ENCODE data around the gene RMND5A.

Gene RMND5A

DNA sequence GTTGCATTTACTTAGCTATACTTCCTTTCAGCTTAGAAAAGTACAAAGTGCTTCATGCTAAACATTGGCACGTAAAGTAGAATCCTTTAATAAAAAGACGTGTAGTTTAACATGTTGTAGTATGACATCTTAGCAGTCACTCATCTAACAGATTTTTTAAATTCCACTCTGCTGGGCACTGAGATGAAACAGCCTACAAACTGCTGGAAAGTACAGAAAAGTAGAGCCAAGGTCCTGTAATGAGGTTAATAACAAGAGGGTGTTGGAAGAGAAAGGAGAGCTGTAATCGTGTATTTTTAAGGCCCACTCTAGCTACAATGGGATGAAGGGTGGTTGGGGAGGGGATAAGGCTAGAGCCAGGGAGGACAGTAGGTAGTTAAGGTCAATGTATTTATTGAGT, 59.9 kb downstream of the RMND5A start:
- H3K4me3 ChIP-seq (ENCODE audit: low read depth, low read length), result no peak overlapping the region
- TF ChIP-seq, protein P1, sequence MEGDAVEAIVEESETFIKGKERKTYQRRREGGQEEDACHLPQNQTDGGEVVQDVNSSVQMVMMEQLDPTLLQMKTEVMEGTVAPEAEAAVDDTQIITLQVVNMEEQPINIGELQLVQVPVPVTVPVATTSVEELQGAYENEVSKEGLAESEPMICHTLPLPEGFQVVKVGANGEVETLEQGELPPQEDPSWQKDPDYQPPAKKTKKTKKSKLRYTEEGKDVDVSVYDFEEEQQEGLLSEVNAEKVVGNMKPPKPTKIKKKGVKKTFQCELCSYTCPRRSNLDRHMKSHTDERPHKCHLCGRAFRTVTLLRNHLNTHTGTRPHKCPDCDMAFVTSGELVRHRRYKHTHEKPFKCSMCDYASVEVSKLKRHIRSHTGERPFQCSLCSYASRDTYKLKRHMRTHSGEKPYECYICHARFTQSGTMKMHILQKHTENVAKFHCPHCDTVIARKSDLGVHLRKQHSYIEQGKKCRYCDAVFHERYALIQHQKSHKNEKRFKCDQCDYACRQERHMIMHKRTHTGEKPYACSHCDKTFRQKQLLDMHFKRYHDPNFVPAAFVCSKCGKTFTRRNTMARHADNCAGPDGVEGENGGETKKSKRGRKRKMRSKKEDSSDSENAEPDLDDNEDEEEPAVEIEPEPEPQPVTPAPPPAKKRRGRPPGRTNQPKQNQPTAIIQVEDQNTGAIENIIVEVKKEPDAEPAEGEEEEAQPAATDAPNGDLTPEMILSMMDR (IDR thresholded peaks at IDR 0.05; ENCODE audit: low read depth, low read length), result no peak

GRCh38 chr2:86781363-86781762, 61.3 kb downstream of the RMND5A start:
- no peak overlapping the region for H3K4me3 ChIP-seq (ENCODE audit: low read depth, low read length)
- TF ChIP-seq, protein P1 (IDR thresholded peaks at IDR 0.05; ENCODE audit: low read depth, low read length), result no peak

DNA sequence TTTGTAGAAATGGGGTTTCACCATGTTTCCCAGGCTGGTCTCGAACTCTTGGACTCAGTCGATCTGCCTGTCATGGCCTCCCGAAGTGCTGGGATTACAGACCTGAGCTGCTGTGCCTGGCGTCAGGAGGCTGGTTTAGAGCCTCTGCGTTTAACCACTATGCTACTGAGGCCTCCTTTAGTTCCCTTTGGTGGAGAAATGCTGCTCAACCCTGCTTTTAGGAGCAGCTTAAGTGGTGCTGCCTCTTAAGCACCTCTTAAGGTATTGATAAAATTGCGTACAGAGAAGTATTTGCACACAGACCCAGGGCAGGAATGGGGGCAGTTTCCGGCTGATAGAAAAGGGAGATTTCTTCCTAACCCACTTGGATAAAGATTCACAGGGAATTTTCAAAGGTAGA, 62.7 kb downstream of the RMND5A start:
- no peak overlapping the region for H3K4me3 ChIP-seq (ENCODE audit: low read depth, low read length)
- TF ChIP-seq, protein P1 (IDR thresholded peaks at IDR 0.05; ENCODE audit: low read depth, low read length), result no peak

- H3K4me3 ChIP-seq (ENCODE audit: low read depth, low read length), result no peak overlapping the region
- TF ChIP-seq, protein P1 (IDR thresholded peaks at IDR 0.05; ENCODE audit: low read depth, low read length), result no peak
Measured at GRCh38 chr2:86783615-86784339, 63.7 kb downstream of the RMND5A start.

DNA sequence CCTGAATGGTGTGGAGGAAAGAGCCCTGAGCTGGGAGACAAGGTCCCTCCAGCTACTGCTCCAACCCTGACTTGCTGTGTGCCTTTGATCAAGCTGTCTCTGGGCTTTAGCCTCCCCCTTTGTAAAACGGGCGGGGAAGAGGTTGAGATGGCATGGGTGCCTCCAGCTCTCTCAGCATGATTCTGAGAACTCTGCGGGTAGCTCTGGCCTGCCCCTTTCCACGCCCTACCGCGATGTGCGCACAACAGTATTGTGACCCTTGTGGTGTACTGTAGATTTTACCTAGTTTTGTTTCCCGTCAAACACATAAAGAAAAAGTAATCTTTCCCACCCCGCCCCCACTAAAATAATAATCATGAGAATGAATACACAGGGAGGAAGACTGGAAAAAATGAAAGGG, 65.4 kb downstream of the RMND5A start:
- no peak overlapping the region for H3K4me3 ChIP-seq (ENCODE audit: low read depth, low read length)
- TF ChIP-seq, protein P1 (IDR thresholded peaks at IDR 0.05; ENCODE audit: low read depth, low read length), result no peak

DNA sequence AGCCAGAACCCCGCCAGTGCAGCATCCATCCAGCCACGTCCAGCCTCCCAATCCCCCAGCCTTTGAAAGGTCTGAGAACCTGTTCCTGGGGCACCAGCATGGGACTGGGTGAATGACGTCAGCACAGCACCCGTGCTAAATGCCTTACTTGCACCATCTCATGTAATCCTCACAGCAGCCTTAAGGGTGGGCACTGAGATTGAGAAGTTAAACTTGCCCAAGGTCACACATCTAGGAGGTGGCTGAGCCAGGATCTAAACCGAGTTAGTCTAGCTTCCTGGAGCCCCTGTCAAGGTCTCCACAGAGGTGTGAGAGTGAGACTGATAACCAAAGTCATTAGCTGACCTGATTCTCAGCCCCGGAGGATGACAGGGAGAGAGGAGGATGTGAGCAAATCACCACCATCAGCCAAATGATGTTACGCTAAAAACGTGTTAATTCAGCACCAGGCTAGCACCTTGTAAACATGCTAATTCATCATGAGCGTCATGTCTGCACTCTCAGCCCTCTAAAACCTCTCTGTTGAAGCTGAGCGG, 66.0 kb downstream of the RMND5A start:
- TF ChIP-seq, protein P1 (IDR thresholded peaks at IDR 0.05; ENCODE audit: low read depth, low read length), result no peak
- H3K4me3 ChIP-seq (ENCODE audit: low read depth, low read length), result no peak overlapping the region

DNA sequence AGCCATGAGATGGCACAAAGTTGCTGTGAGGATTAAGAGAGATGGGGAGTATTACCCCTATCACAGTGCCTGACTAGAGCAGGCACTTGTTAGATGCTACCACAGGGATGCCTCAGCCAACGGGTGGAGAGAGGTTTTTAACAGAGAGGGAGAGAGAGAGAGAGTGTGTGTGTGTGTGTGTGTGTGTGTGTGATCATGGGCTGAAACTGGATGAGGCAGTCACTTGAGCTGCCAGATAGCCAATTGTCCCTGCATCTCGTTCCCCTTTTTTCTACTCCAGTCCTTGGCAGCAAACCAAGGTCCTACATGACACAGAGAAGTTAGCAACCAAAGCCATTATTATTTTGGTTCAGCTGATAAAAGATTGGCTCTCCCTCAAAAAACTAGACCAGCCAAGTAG, 67.6 kb downstream of the RMND5A start:
- TF ChIP-seq, protein P1 (IDR thresholded peaks at IDR 0.05; ENCODE audit: low read depth, low read length), result no peak
- no peak overlapping the region for H3K4me3 ChIP-seq (ENCODE audit: low read depth, low read length)

Measured in WI38 (cell line).